Left hindlimb (tissue), 1 donor: ENCODE measurements around the gene PARD3.
"Not testable (repeated sequence)": the region's sequence is repeated elsewhere in the genome, so short reads cannot be mapped to it uniquely, and the experiment has no call there.

ENCODE experiments used
- DNase-seq: peaks from one replicate; pipeline ENCODE4 v3.0.0-alpha.2; 2018

PARD3 gene

GRCh38 chr10:34709637-34710390, 105.3 kb downstream of the PARD3 start:
- no peak for DNase-seq

- DNase-seq = no peak
Measured at GRCh38 chr10:34707656-34708055, 107.4 kb downstream of the PARD3 start.

DNA sequence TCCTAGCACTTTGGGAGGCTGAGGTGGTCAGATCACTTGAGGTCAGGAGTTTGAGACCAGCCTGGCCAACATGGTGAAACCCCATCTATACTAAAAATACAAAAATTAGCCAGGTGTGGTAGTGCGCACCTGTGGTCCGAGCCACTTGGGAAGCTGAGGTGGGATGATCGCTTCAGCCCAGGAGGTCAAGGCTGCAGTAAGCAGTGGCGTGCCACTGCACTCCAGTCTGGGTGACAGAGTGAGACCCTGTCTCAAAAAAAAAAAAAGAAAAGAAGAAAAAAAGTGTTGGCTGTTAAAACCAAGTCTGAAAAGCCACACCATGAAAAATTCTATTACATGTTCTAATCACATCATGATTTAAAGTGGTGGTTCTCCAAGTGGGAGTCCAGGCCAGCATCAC, 108.1 kb downstream of the PARD3 start:
- not testable (repeated sequence) for DNase-seq

DNA sequence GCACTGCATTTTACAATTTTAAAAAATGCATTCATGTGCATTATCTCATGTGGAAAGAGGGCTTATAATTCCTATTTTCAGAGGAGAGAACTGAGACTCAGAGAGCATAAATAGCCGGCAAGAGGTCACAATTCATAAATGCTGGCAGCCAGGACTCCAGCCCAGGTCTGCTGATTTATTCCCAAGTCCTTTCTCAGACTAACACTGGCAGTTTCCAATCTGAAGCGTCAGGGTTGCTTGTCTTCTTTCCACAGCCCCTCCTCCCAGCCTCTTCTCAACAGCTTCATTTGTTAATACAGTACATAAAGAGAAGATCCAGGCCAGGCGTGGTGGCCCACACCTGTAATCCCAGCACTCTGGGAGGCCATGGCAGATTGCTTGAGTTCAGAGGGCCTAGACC, 108.9 kb downstream of the PARD3 start:
- no peak for DNase-seq

DNA sequence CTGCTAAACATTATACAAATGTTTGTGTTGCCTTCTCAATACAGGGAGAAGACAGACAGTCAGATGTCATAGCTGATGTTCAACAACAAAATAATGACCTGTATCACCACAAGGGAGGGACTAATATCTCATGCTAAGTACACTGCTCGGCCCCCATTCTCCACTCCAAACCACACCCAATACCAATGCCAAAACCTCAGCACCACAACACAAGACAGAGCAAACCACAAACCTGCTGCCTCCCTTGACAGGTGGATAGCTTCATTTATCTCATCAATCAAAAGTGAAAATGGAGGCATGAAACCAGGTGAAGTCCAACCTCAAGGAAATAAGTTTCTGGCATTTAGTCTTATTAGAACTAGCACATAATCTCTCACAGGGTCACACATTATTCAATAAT, 109.5 kb downstream of the PARD3 start:
- DNase-seq = no peak

DNA sequence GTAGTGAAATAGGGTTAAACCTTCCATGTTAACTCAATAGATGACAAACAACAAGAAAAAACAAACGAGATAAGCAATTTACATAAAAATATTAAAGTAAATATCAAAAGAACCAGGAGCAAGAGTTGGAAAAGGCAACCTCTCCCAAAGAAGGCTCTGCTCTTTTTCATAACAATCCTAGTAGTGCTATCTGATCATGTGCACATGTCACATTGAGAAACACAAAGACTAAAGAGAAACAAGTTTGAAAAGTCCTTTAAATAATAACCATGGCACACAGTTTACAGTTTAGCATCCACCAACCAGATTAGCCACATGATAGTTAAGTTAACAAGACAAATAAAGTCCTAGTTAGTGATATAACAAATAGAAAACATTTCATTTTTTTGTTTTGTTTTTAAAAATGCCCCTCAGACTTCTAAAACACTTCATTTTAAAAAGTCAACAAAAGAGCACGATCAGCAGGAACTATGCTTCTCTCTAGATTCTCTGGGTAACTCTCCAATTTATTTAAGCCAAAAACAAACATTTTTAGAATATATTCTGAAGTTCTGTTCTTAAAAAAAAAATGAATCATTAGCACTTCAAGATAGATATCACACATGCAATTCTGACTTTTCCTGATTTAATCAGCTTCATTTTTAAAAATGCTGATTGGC, 110.4 kb downstream of the PARD3 start:
- DNase-seq = no peak

- no peak for DNase-seq
Measured at GRCh38 chr10:34702982-34703381, 112.1 kb downstream of the PARD3 start.

- DNase-seq = no peak
Measured at GRCh38 chr10:34702093-34702937, 112.8 kb downstream of the PARD3 start.

- DNase-seq = no peak
Measured at GRCh38 chr10:34701194-34701593, 113.9 kb downstream of the PARD3 start.

GRCh38 chr10:34700752-34701151, 114.3 kb downstream of the PARD3 start:
- not testable (repeated sequence) for DNase-seq

DNA sequence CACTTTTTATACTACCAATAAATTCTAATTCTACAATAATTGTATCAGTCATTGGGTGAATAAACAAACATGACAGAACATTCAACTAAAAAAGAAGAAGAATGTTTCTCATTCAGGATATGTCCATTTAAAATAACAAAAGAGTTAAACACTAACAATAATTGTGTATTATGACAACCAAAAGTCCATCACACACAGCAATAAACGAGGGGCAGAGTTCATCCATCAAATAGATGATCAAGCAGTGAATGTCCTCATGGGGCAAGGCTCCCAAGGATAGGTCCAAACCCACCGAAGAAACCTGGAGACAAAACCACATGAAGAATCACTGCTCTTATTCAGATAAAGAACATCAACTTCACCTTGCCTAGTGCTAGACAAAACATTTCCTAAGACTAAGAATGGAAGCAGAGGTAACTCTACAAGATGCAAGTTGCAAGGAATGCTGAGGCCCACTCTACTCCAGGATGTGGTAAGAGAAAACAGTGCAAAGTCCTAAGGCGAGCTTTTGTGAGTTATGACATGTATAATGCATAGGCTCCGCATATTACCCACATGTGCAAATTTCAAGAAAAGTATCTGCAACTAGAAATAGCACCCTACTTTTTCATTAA, 115.1 kb downstream of the PARD3 start:
- DNase-seq = no peak

DNA sequence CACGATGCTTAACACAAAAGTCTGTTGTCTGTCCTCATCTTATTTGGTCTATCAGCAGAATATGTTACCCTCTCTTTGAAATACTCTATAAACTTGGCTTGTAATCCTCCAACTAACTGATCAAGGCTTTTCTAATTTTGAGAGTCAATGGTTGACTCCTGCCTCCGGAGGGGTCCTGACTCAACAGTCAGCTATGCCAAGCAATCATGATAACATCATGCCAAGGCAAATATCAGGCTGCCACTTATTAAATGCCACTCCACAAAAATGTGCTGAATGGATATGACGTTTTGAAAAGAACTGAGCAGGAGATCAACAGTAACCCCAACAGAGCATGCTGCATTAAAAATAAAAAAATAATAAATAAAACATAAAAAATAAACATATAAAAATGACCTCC, 116.1 kb downstream of the PARD3 start:
- DNase-seq = no peak

DNA sequence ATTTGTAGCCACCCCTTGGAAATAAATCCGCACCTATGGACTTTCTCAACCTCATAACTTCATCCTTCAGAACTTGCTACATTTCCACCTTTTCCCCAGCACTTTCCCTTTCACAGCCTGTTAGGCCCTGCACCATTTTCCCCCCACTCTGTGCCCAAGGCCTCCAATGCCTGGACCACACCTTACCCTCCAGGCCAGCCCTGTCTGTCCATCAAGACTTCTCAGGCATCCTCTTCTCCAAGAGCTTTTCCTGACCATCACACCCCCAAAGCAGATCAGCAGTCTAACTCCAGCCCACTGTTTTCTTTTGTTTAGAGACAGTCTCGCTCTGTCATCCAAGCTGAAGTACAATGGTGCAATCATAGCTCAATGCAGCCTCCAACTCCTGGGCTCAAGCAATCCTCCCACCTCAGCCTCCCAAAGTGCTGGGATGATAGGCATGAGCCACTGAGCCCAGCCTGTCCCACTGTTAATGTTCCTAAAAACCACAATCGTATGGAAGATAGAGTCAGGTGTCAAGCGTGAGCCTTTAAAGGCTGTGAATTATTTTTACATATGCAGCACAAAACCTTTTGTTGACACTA, 116.8 kb downstream of the PARD3 start:
- no peak for DNase-seq

GRCh38 chr10:34697351-34698247, 117.5 kb downstream of the PARD3 start:
- DNase-seq = no peak

- DNase-seq = no peak
Measured at GRCh38 chr10:34696423-34696822, 118.7 kb downstream of the PARD3 start.

DNA sequence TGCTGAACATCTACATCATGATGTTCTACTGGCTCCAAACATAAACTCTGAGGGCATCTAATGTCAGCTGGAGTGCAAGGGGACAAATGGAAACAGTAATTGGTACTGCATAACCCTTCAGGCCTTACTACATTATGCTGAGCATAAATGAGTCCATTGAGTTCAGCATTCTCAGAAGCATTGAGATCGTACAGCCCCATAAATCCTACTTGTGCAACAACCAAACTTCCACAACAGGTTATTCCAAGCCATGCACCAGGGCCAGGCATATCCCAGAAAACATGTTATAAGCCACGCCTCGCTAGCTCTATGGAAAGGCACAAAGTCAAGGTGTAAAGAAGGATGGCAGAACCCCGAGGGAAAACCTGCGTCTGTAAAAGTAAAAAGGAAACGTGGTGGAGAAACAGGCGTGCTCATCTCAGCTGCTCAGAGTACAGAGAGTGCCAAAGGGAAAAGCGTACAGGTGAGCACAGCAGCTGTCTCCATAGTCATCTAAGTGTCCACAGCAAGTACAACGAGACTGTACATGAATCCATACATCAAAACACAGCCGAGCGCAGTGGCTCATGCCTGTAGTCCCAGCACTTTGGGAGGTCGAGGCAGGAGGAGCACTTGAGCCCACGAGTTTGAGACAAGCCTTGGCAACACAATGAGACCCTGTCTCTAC, 124.6 kb downstream of the PARD3 start:
- DNase-seq = no peak

- DNase-seq = no peak
Measured at GRCh38 chr10:34689053-34689452, 126.0 kb downstream of the PARD3 start.

DNA sequence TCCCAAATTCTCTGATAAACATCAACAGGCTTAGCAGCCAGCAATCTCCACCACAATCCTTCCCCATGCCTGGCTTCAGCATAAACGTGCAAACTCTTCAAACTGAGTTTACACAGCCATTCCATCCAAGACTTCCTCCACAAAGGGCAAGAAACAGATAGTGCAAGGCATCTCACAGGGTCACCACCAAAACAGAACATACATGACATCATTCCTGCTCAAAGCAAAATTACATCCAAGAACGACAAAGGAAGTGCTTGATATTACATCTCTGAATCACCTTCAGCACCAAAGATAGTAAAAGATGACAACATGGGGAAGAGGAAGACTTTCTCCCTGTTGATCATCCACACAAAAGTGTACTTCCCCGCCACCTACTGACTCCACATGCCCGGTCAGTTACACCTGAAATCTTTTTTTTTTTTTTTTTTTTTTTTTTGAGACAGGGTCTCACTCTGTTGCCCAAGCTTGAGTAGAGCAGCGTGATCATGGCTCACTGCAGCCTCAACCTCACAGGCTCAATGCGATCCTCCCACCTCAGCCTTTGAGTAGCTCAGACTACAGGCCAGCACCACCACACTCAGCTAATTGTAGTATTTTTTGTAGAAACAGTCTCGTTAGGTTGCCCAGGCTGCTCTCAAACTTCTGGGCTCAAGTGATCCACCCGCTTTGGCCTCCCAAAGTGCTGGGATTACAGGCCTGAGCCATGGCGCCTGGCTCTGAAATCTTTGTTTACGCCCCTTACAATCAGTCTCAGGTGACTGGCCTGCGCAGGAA, 127.5 kb downstream of the PARD3 start:
- no peak for DNase-seq

DNA sequence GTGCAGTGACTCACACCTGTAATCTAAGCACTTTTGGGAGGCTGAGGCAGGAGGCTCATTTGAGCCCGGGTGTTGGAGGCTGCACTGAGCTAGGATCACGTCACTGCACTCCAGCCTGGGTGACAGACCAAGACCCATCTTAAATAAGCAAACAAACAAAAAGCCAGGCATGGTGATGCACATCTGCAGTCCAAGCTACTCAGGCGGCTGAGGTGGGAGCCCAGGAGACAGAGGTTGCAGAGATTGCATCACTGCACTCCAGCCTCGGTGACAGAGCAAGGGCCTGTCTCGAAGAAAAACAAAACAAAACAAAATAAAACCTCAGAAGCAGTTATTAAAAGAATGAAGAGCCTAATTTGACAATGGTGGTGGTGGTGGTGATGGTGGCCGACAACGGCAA, 132.5 kb downstream of the PARD3 start:
- DNase-seq = no peak

- DNase-seq = no peak
Measured at GRCh38 chr10:34681933-34682332, 133.2 kb downstream of the PARD3 start.
